ENCODE results near the gene P3H2. TPM values are rescaled to one million over a fixed set of nuclear protein-coding genes. Genes with fewer than 3 reads are reported as not detected.

The P3H2 gene
- total and polyA plus RNA-seq, 5 experiments from 2014 or later: not detected

DNA sequence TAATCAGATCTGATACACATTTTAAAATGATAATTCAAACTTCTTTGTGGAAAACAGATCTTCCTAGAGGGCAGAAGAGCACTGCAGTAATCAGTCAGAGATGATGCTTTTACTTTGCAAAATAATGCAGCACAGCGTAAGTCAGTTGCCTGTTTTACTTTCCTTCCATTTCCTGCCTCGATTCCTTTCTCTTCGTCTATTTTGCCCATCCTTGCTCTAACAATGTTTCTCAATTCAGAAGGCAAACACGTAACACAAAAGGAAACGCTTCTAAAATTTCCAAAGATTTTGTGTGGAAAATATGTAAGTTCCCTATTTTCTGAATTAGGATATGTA lies 119.9 kb downstream of the P3H2 start:
- Mint-ChIP-seq H3K27me3 (peaks cover 6 to 12% (median 8%) of the 10 kb centered on the region in 5 donors), H3K36me3 (peaks cover 0 to 3% (median 0%) of the 10 kb centered on the region in 3 donors), H3K27ac (no peak overlapping the region), H3K4me1 (no peaks in the 10 kb centered on the region), H3K4me3 (no peak overlapping the region), H3K9me3 (no peaks in the 10 kb centered on the region)
- ATAC-seq (no peak), DNase-seq (no peak)
- POLR2A ChIA-PET: no interaction called here

DNA sequence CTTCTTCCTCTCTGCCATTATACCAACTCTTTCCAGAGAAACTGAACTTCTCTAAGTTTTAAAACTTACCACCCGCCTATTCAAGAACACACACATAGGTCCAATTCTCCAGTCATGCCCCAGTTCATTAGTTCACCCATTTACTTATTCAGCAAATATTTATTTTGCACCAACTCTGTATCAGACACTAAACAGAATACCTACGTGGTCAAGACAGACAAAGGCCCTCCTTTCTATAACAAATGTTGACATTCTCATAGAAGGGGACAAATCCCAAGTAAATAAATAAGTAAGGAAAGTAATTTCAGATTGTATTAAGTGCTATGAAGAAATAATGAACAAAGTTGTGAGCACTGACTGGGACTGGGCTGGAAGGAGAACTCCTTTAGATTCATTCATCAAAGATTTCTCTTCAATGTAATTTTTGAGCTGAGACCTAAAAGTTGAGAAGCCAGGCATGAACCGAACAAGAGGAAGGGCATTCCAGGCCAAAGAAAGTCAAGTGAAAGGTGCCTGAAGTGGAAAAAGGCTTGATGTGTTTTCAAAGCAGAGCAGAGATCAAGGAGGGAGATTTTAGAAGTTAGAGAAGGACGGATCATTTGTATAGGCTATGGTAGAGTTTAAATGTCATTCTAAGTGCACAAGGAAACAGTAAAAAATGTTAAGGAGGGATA lies 120.4 kb downstream of the P3H2 start:
- no peak overlapping the region for H3K4me3 Mint-ChIP-seq
- H3K36me3 Mint-ChIP-seq: peaks cover 0 to 3% (median 0%) of the 10 kb centered on the region in 3 donors
- H3K27ac Mint-ChIP-seq: no peak overlapping the region
- no peak for ATAC-seq
- peaks cover 8 to 12% (median 10%) of the 10 kb centered on the region in 5 donors for H3K27me3 Mint-ChIP-seq
- H3K9me3 Mint-ChIP-seq: no peaks in the 10 kb centered on the region
- POLR2A ChIA-PET: interaction anchor here (0.6 kb wide), 1 partner anchor 46 kb away, joined by 3 read pairs; no protein-coding TSS in a partner anchor
- no peak for DNase-seq
- H3K4me1 Mint-ChIP-seq: no peaks in the 10 kb centered on the region

DNA sequence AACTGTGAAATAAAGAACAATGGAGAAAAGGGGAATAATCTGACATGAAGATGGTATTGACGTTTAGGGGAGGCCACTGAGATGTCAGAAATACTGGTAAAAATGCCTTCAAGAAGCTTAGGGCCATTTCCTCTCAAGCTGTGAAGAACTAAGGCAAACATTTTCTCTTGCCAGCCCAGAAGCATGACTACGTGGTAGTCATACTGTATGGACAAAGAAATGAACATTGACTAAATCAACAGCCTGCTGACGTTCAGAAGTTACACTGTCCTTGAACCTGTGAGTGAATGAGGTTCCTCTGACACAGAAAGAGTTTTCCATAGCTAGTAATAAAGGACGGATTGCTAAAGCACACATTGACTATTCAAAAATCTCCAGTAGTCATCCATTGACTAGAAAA lies 121.0 kb downstream of the P3H2 start:
- H3K4me3 Mint-ChIP-seq: no peak overlapping the region
- H3K4me1 Mint-ChIP-seq: no peaks in the 10 kb centered on the region

DNA sequence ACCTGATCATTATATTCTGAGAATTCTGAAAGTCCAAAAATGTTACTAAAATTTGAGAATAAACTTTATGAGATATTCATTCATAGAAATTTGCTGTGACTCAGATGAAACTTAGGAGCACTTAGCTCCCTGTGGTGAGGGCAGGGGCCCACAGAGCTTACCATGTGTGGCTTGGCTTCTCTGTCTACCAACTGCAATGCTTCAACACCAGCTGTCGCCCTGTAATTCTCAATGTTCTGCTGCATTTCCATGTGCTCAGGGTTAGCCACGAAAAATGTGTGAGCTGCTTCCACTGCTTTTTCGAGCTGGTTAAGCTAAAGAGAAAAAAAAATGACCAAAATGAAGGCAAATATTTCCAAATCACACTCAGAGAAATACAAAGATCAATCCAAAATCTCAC lies 125.6 kb downstream of the P3H2 start:
- no peak overlapping the region for H3K27ac Mint-ChIP-seq
- peaks cover 14 to 32% (median 19%) of the 10 kb centered on the region in 5 donors for H3K27me3 Mint-ChIP-seq
- no peaks in the 10 kb centered on the region for H3K9me3 Mint-ChIP-seq
- no peak overlapping the region for H3K4me3 Mint-ChIP-seq
- peaks cover 0 to 3% (median 0%) of the 10 kb centered on the region in 3 donors for H3K36me3 Mint-ChIP-seq
- no peaks in the 10 kb centered on the region for H3K4me1 Mint-ChIP-seq
- DNase-seq (no peak), ATAC-seq (no peak)
- POLR2A ChIA-PET: interaction anchor here (0.6 kb wide), 1 partner anchor 1237 kb away, joined by 4 read pairs; no protein-coding TSS in a partner anchor

More for the DNA sequence above, 121.0 kb downstream of the P3H2 start:
- H3K27ac Mint-ChIP-seq: no peak overlapping the region
- H3K9me3 Mint-ChIP-seq: no peaks in the 10 kb centered on the region
- POLR2A ChIA-PET: interaction anchor here (0.6 kb wide), 1 partner anchor 45 kb away, joined by 3 read pairs; no protein-coding TSS in a partner anchor
- ATAC-seq (no peak), DNase-seq (no peak)
- H3K36me3 Mint-ChIP-seq: peaks cover 0 to 3% (median 0%) of the 10 kb centered on the region in 3 donors
- peaks cover 8 to 12% (median 10%) of the 10 kb centered on the region in 5 donors for H3K27me3 Mint-ChIP-seq

DNA sequence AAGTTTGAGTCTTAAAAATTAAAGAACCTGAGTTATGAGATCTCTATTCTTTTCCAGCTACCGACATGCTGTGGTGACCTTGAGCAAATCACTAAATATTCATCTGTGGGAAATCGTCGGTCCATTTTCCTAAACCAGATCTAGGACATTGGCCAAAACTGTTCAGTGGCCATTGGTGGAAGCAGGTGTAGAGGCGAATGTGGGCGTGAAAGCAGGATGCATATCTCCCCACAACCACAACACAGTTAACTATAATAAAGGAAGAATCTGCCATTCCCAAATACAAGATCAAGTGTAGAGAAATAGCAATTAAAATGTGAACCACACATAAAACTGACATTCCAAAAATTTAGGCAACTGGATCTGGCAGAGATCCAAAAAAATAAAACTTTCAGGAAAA lies 129.9 kb downstream of the P3H2 start:
- no peak for DNase-seq
- Mint-ChIP-seq H3K27me3 (peaks cover 10 to 39% (median 19%) of the 10 kb centered on the region in 5 donors), H3K36me3 (no peaks in the 10 kb centered on the region), H3K4me1 (no peaks in the 10 kb centered on the region), H3K27ac (no peak overlapping the region), H3K9me3 (no peaks in the 10 kb centered on the region), H3K4me3 (no peak overlapping the region)
- POLR2A ChIA-PET: no interaction called here
- ATAC-seq: no peak

DNA sequence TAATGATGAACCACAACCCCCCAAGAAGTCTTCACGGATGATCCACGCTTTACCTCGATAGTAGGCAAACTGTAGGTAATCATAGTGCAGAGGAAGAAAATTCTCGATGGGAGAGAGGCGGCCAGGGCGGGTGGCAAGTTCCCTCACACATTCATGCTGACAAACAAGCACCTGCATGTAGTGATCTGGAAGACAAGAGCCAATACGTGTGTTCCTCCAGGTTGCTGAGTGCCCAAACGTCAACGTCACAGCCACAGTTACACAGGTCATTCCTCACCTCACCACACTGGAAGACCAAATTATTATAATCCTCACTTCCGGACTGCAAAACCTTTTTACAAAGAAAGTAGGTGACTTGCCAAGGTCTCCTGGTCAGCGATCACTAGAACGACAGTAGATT lies 131.8 kb downstream of the P3H2 start:
- Mint-ChIP-seq H3K4me1 (no peaks in the 10 kb centered on the region), H3K4me3 (no peak overlapping the region), H3K36me3 (no peaks in the 10 kb centered on the region), H3K9me3 (no peaks in the 10 kb centered on the region), H3K27me3 (peaks cover 7 to 35% (median 15%) of the 10 kb centered on the region in 5 donors), H3K27ac (no peak overlapping the region)
- no peak for ATAC-seq
- no peak for DNase-seq
- POLR2A ChIA-PET: no interaction called here

DNA sequence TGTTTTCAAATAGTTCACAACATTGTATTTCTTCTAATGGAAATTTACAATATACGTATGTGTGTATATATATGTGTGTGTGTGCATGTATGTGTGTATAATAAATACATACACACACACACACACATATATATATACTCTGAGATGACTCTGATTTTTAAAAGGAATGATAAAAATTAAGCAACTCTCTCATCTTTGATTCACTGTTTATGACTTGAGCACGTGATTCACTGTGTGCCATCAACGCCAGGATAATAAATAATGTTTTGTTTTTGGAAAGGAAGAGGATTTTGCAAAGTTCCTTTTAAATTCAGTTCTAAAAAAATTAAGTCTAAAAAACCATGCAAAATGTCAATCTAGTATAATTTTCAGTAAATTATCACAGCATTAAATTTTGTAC lies 132.4 kb downstream of the P3H2 start:
- POLR2A ChIA-PET: no interaction called here
- Mint-ChIP-seq H3K9me3 (no peaks in the 10 kb centered on the region), H3K27ac (no peak overlapping the region), H3K27me3 (peaks cover 7 to 39% (median 15%) of the 10 kb centered on the region in 5 donors), H3K4me1 (no peaks in the 10 kb centered on the region), H3K4me3 (no peak overlapping the region), H3K36me3 (no peaks in the 10 kb centered on the region)
- DNase-seq: no peak
- ATAC-seq: no peak

DNA sequence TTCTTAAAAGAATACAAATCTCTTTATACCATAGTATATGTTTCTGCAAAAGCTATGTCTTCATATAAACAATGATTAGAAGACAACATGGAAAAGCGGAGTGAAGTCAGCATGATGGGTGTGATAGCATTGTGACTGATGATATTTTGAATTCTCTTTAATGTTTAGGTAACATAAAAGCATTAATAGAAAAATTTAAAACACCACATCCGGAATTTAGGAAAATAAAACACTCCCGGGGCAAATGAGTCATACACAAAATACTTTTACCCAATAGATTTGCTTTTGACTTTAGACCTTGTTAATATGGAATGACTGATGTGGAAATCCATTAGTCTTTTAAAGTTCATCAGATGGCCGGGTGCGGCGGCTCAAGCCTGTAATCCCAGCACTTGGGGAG lies 134.7 kb downstream of the P3H2 start:
- Mint-ChIP-seq H3K27me3 (peaks cover 3 to 42% (median 13%) of the 10 kb centered on the region in 5 donors), H3K4me3 (no peak overlapping the region), H3K36me3 (no peaks in the 10 kb centered on the region), H3K9me3 (no peaks in the 10 kb centered on the region), H3K27ac (no peak overlapping the region), H3K4me1 (no peaks in the 10 kb centered on the region)
- DNase-seq (no peak), ATAC-seq (no peak)
- POLR2A ChIA-PET: no interaction called here

DNA sequence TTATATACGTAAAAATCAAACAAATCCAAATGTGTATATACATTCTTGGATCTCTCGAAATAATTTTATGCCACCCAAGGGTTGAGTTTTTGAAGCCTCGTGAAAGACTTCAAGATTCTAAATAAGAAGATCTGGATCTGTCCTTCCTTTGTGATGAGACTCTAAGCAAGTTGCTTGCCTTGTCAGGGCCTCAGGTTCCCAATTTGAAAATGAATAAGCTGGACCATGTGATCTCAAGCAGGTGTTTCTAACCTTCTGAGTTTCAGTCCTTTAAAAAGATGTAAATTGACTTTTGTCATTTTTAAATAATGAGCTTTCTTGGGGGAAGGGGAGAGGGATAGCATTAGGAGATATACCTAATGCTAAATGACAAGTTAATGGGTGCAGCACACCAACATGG lies 137.1 kb downstream of the P3H2 start:
- no peak overlapping the region for H3K27ac Mint-ChIP-seq
- H3K4me3 Mint-ChIP-seq: no peak overlapping the region
- H3K27me3 Mint-ChIP-seq: peaks cover 4 to 30% (median 5%) of the 10 kb centered on the region in 5 donors
- H3K36me3 Mint-ChIP-seq: no peaks in the 10 kb centered on the region
- H3K9me3 Mint-ChIP-seq: no peaks in the 10 kb centered on the region
- H3K4me1 Mint-ChIP-seq: no peaks in the 10 kb centered on the region
- DNase-seq: no peak
- no peak for ATAC-seq
- POLR2A ChIA-PET: no interaction called here

DNA sequence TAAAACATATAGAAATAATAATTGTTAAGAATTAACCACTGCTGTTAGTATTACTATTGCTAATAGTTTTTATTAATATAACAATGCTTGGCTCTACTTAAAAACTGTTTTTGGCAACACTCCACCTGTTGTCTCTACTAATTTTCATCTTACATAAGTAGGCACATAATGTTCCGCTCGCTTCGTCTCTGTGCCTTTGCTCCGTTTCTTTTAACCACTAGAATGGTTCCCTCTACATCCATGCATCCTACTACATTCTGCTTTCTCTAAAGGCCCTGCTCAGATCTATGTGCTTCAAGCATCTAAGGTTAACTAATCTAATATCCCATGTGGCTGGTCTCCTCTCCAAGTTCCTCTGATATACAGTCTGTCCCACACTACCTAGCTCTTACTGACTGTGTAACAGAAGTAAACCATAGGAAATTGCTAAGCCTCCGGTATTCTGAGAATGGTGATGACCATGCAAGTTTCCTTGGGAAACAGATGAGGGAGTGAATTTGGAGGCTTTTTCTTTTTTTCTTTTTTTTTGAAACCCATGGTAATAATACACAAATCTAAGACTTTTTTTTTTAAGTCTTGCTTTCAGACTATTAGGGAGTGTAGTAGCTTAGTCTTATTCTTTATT lies 138.3 kb downstream of the P3H2 start:
- no peak overlapping the region for H3K27ac Mint-ChIP-seq
- no peaks in the 10 kb centered on the region for H3K4me1 Mint-ChIP-seq
- peaks cover 3 to 40% (median 12%) of the 10 kb centered on the region in 5 donors for H3K27me3 Mint-ChIP-seq
- DNase-seq (no peak), ATAC-seq (no peak)
- H3K36me3 Mint-ChIP-seq: no peaks in the 10 kb centered on the region
- POLR2A ChIA-PET: no interaction called here
- no peaks in the 10 kb centered on the region for H3K9me3 Mint-ChIP-seq
- H3K4me3 Mint-ChIP-seq: no peak overlapping the region

DNA sequence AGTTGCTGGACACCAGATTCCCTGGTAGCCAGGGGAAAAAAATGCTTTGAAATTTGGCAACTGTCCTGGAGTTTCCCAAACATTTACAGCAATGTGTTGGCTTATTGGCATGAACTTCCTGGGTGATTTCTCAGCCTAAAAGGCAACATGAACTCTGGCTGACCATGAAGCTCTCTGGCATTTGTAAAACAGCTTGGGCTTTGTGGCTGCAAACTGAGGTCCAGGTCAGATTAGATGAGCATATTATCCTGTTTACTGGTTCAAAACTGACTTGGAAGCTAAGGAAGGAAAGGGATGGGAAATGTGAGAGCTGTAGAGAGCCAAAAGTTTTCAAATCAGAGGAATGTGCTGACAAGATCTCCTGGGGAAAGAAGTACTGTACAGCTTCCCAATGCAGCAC lies 139.0 kb downstream of the P3H2 start:
- Mint-ChIP-seq H3K36me3 (no peaks in the 10 kb centered on the region), H3K9me3 (no peaks in the 10 kb centered on the region), H3K27ac (no peak overlapping the region), H3K4me3 (no peak overlapping the region), H3K4me1 (no peaks in the 10 kb centered on the region), H3K27me3 (peaks cover 3 to 48% (median 12%) of the 10 kb centered on the region in 5 donors)
- POLR2A ChIA-PET: no interaction called here
- ATAC-seq: no peak
- no peak for DNase-seq

DNA sequence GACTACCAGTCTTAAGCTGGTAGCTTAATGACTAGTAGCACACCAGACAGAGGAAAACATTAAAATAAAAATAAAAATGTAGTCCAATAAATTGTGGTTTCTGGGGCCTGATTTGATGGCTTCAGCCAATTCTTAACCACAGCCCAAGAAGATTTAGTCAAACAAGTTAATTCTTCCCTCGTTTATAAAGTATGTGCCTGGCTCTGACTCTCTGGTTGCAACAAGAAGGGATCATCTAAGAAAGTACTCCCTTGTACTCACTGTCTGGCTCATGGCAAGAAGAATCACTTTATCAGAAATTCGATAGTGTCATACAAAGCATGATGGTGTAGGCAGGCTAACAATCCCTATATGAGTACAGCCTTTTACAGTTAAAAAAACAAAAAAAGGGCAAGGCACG lies 141.9 kb downstream of the P3H2 start:
- no peak overlapping the region for H3K4me3 Mint-ChIP-seq
- H3K4me1 Mint-ChIP-seq: no peaks in the 10 kb centered on the region
- POLR2A ChIA-PET: no interaction called here
- no peak overlapping the region for H3K27ac Mint-ChIP-seq
- DNase-seq (no peak), ATAC-seq (no peak)
- no peaks in the 10 kb centered on the region for H3K9me3 Mint-ChIP-seq
- peaks cover 12 to 73% (median 30%) of the 10 kb centered on the region in 5 donors for H3K27me3 Mint-ChIP-seq
- H3K36me3 Mint-ChIP-seq: no peaks in the 10 kb centered on the region

DNA sequence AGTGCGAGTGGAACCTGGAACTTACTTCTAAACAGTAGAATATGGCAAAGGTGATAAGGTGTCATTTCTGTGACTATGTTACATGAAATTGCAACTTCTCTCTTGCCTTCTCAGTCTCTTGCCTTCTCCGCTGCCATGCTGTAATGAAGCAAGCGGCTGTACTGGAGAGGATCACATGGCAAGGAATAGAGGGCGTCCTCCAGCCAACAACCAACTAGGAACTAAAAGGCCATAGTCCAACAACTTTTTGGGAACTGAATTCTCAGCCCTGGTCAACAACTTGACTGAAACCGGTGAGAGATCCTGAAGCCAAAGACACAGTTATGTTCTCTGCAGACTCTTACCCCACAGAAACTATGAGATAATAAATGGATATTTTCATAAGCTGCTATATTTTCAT lies 143.5 kb downstream of the P3H2 start:
- no peak overlapping the region for H3K27ac Mint-ChIP-seq
- no peaks in the 10 kb centered on the region for H3K9me3 Mint-ChIP-seq
- no peaks in the 10 kb centered on the region for H3K36me3 Mint-ChIP-seq
- ATAC-seq (no peak), DNase-seq (no peak)
- POLR2A ChIA-PET: no interaction called here
- H3K27me3 Mint-ChIP-seq: peaks cover 9 to 57% (median 32%) of the 10 kb centered on the region in 5 donors
- H3K4me3 Mint-ChIP-seq: no peak overlapping the region
- H3K4me1 Mint-ChIP-seq: no peaks in the 10 kb centered on the region

Data from naive thymus-derived CD8-positive, alpha-beta T cell (primary cell).